NCI-H187 (cell line): ENCODE measurements around the gene CSMD2.
A peak's percentile ranks its signal among the peaks of the same experiment; 100 is the strongest.

Source experiments
- DNase-seq, 2 experiments: peaks; one replicate each; lab custom pipeline; 2025; lab: John Stamatoyannopoulos, UW

Gene CSMD2

DNA sequence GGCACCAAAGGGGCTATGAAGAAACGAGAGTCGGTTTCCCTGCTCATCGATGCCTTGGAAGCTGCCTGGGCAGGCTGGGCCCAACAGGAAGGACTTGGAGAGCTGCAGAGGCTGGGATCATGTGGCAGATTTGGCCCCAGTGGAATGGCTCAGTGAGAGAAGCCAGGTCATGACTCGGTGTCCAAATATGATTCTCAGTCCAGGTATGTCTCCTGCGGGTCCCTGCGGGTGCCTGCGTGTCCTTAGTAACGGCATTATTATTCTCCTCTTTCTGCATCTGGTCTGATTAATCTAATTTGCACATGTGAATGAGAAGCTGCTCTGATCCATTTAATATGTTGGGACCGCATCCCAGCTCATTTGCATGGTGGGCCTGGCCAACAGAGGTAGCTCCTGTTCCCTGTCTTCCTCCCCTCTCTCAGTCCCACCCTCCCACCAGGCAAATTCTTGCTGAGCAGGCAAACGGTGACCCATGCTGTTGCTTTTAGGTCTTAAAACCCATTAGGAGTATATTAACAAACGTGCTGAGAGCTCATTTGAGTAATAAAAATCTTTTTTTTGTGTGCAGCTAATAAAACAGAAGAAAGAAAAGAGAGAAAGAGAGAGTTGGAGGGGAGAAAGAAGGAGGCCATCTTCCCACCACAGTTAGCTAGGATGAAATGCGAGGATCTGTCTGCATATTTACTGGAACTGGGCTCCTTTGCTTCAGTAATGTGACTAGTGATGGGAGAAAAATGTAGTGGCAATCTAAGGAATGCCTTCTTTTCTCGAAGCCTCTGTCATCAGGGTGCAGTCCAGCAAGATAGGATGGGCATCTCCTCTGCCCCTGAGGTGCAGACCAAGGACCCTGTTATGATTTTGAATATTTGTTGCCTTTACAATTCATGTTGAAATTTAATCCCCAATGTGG is 167.6 kb downstream of the CSMD2 start:
- DNase-seq, result no peak

DNA sequence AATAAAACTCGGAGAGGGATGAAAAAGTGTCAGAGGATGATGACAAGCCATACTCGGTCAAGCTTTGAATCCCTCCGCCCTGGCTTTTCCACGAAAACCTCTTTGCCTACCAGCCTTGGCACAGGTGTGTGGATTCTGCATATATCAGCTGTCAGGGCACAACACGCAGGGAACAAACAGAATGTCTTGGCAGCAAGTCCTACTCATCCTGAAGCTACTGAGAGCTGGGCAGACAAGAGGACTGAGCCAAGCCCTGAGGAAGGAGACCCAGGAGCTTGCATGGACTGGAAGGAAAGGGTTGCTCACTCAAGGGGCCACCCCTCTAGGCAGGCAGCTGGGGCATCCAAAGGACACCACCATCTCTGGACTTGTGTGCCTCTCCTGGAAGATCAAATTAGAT is 168.7 kb downstream of the CSMD2 start:
- no peak for DNase-seq

DNA sequence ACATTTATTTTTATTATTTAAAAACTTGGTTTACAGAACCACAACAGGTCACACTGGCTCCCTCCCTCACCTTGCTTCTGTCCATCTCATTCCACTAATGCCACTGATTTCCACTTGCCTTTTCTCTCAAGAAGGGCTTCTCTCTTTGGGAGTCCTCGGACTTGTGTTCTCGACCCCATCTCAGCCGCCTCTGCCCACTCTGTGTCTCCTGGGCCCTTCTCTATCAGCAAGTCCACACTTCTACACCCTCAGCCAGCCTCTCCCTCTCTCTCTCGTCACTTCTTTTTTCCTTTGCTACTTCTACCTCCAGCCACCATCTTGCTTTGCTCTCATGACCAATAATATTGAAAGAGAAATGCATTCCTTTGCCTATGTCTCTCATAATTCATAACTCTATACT is 171.7 kb downstream of the CSMD2 start:
- no peak for DNase-seq

DNA sequence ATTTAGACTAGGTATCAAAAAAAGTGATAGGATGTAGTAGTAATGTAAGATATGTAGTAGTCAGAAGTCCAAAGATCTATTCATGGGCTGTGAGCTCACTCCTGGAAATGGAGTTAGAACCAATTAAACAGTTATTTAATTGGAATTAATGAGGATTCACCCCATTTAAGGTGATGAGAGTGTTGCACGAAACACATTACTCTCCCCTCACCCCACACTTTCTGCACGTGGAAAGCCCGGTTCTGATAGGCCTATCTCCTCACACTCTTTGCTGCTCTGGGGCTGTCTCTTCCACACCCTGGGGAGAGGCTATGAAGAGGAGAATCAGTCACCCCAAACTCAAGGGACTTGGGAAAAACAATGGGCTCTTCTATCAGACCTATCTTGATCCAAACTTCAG is 174.7 kb downstream of the CSMD2 start:
- DNase-seq, result no peak

DNA sequence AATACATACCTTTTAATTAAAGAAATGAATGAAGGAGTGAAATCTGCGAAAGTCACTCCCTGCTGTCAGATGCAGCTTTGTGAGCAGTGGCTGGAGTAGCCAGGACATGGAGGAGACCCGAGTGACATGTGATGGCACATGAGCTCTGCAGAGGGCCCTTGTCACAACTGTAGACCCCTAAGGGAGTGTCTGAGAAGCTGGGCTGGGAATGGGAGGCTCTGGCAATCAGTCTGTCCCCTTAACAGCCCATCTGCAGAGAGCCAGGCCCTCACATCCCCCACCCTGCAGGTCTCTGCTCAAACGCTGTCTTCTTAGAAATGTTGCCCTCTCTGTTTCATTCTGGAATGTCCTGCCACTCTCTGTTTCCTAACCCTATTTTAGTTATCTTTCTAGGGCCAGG is 176.9 kb downstream of the CSMD2 start:
- DNase-seq, result no peak

DNA sequence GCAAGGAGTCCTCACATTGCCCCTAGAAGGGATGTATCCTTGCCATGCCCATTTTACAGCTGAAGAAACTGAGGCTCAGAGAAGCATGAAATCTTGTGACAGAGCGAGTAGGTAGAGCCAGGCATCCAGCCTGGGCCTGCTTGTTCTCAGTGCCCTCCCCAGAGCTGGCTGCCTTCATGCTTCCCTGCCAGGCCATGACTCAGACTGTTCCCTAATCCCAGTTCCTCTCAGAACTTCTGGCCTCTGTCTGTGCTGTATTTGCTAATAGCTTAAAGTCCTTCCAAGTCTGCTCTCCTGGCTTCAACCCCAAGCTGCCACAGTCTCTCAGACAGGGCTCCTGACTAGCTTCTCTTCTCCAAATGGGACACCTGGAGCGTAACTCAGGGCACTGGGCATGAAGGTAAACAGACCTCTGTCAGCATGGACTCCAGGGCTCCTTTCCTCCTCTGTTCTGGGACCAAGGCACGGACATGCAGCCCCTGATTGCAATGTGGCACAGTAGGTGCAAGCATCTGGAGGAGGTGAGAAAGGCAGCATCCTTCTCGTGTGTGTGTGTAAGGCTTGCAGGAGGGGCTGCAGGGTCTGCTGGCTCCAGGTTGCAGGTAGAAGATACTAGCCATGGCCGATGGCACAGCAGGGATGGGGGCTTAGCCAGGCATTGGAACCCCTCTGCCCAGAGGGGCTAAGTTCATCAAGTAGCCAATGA is 178.5 kb downstream of the CSMD2 start:
- no peak for DNase-seq

DNA sequence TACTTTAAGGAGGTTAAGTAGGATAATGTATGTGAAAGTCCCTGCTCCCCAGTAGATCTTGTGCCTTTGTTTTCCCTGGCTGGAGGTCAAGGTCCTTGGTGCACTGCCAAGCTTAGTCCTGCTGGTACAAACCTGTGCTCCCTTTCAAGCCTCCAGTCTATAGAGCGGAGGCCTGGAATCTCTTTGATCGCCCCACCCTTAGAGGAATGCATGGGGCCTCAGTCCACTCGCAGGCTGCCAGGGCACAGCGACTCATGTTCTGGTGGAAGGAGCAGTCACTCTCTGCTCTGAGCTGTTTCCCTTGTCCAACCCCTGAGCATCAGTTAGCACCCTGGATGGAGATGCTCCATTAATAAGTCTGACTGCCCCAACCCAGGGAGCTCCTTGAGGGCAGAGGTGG is 179.4 kb downstream of the CSMD2 start:
- DNase-seq, result no peak

DNA sequence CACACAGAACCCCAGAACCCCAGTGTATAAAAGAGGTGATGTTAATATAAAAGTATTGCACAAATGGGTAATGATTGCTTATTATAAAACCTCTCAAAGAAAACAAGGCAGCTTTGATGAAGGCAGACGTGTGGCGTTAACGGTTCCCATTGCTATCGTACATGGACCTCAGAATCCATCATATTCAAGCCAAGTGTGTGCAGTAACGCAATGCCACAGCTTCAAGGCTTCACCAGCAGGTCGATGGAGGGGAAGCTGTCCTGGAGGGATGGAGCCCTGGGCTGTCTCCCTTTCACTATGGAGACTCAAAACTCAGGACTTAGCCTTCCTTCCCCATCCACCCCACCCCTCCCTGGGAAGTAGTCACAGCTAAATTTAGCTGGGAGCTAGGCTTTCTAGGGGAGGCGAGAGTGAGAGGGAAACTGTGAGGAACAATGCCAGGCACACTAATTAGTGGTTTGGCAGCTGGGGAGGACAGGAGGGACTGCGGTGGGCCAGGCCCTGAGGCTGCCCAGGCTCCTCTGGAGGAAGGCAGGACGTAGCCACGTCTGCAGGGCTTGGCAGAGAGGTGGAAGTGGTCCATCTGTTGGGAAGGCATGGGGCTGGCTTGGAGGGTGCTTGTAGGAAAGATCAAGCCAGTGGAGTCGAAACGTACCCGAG is 180.0 kb downstream of the CSMD2 start:
- no peak for DNase-seq

DNA sequence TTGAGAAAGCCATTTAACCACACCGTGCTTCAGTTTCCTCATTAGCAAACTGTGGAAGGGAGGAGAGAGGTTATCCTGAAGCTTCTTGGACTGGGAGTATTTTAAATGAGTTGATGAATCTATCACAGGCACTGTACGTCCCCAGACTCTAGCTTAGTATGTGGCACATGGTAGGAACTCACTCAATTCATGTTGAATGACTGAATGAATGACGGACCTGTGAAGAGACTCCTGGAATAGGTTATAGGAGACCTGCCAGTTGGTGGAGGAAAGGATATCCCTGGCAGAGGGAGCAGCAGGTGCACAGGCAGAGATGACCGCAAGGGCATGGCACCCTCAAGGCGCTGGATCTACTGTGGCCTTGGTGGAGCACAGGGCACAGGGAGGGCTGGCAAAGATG is 182.6 kb downstream of the CSMD2 start:
- DNase-seq, result no peak

DNA sequence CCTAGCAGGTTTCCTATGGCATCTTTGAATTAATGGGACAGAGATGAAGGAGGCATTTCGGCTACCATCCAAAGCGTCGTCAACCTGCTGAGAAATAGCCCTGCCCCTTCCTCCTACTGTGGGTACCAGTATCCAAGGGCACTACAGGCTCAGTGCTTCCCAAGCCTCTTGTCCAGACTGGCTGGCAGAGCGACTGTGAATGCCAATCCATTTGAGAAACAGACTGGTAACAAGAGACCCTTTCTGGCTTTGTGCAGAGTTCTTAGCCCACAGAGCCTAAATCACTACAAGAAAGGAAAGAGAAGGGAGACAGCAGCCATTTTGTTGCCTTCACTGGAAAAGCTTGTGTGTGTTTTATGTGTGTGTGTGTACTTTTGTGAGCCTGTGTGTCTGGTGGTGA is 185.7 kb downstream of the CSMD2 start:
- no peak for DNase-seq

DNA sequence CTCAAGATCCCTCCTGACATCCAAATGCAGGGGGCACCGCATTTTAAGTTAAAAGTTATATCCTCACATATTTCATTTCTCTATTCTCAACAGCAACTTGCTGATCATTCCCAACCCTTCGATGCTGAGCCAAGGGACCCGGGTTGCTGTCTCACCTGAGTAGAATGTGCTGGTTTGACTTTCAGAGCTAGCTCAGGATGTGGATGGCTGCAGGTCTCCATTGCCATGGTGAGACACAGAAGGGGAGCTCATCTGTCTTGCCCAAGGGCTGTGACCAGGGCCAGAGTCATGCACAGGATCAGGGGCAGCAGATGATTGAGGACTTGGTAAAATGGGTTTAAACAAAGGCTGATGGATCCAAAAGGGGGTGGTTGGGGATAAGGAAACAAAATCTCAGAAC is 189.1 kb downstream of the CSMD2 start:
- no peak for DNase-seq

DNA sequence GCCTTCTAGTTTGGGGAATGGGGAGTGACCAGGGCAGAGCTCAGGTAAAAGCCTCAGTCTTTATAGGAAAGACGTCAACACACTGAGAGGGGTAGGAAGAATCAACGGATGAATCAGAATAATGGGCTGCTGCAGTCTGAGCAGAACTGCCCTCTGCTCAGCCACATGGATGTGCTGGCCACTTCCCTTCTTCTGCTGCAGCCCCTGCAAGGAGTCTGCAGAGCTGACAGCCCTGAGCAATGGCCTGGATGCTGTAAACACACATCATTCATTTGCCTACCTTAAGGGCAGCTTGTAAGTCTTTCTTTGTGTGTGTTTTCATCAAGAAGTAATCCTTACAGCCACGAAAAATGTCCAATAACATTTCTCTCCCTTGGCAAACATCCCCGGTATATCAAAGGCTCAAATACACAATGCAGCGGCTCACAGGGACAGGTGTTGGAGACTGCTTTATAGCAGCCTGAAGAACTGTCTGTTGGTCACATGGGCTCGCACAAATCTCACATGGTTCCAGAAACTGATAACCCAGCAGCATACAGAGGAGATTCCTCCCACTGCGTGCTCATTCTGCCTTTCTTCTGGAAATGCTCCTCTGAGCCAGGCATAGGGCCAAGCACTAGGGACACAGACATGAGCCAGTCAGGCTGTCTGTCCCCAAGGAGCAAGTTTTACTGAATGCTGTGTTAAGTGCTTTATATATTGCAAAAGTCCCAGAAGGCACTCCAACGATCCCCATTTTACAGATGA is 191.1 kb downstream of the CSMD2 start:
- no peak for DNase-seq

DNA sequence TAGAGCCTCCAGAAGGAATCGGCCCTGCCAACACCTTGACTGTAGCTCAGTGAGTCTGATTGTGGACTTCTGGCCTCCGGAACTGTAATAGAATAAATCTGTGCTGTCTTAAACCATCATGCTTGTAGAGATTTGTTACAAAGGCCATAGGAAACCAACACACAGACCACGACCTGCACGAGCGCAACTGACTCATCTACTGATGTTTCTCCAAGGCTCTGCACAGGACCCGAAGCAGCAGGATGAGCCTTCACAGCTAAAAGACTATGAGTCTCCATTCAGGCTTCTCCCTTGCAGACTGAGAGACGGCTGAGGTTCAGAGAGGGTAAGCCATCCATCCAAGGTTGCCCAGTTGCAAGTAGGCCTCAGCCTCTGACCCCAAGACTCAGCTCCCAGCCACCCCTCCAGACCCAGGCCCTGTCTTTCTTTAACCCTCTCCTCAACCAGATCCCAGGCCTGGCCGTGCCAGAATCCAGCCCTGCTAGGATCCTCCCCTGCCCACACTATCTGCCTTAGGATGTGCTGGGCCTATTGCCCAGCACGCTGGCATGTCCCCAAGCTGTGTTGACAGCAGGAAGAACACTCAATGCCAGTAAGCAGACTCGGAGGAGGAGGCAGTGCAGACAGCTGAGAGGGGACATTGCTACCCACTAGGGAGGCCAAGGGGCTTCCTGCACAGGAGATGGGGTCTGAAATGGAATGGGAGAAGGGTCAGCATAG is 192.2 kb downstream of the CSMD2 start:
- no peak for DNase-seq

DNA sequence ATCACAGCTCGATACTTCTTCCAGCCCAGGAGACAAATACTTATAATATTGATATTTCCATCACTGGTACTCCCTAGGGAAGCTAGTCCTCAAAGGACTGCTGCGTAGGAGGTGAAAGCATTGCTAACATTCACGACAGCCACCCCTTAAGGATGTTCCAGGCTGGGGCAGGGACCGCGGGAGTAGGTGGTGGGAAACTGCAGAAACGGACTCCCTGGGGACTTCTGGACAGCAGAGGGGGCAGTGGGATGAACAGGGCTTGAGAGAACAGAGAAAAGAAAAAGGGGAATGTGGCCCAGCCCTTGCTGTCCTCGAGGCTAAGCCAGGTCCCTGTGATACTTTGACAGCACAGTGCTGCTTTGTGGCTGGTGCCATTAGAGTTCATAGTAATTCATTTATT is 193.1 kb downstream of the CSMD2 start:
- DNase-seq, result no peak

DNA sequence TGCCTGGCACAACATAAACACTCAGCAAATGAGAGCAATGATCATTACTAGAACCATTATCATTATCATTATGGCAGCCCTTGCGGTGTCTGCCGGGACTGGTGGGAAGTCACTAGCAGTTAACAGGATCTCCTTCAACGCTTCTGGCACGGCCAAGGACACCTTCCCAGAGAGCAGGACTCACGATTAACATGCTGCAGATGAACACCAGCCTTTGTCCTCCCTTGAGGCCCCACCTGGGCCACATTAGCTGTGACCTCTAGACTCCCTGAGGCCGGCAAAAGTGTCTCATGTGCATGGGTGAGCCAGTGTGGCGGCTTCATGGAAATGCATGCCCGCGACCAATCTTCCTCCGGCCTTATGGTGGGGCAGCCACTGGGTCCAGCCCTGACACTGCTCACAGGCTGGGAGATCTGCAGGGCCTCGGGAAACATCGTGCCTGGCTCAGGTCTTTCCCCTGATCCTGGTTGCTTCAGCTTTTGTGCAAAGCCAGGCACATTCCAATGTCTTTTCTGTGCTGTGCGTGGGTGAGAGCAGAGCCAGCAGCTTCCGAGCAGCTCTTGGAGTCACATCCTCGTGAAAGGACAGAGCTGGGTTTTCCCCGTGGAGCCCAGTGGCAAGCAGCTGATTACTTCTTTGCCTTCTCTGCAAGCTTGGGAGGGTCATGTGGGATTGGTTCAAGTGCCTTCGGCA is 193.9 kb downstream of the CSMD2 start:
- no peak for DNase-seq

DNA sequence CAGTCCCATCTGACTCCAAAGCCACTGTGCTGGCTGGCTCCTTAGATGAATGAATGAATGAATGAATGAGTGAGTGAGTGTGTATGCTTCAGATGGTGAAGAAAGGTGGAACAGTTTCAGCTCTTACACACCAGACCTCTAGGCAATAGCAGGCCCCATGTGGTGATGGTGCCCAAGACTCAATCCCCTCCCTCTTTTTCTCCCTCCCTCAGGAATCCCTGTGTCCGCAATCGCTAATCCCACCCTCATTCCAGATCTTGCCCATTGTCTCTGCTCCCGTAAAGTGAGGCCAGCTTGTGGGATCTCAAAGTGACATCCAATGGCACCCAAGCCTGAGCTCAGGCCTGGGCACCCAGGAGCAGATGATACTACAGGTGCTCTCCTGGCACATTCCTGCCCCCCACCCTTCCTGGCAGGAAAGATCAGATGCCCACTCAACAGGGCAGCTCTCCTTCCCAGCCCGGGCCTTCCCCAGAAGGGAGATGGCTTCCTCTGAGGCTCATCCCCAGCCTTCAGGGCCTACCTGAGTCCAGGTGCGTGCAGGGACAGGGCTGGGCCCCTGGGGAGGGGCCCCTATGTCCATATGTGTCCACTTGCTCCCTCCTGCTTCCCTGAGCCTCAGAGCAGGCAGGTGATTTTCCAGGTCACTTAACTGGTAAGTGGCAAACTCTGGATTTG is 194.7 kb downstream of the CSMD2 start:
- no peak for DNase-seq

DNA sequence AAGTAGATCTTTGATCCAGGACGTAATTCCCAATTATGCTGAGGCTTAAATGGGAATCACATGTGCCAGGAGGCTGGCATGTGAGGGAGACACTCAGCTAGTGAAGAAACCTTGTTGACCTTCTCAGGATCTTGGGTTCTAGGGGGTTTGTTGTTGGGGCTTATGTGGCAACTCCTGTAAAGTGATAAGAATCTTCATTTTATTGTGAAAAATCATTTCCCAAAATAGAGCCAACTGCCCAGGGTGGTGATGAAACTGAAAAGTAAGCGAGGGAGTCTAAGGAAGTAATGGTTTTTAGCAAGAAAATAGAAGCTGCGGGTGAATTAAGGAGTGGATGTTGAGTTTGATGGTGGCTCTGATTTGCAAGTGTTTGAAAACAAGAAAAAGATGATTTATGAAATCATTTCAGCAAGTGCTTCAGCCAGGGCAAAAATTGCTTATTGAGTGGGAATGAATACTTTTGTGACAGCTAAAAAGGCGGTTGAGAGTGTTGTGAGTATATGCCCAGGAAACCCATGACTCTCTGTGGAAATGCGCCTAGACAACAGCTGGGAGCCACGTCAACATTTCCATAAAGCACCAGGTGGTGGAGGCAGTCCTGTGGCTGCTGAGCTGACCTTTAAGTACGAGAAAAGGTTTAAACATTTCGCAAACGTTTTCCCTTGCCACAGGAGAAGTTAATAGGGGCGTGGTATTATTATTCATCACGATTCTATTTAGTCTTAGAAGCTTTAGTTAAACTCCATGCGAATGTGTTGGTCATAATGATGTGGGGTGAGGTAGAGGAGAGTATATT is 198.5 kb downstream of the CSMD2 start:
- peak in 1 of 2 experiments; percentile 45 for DNase-seq

DNA sequence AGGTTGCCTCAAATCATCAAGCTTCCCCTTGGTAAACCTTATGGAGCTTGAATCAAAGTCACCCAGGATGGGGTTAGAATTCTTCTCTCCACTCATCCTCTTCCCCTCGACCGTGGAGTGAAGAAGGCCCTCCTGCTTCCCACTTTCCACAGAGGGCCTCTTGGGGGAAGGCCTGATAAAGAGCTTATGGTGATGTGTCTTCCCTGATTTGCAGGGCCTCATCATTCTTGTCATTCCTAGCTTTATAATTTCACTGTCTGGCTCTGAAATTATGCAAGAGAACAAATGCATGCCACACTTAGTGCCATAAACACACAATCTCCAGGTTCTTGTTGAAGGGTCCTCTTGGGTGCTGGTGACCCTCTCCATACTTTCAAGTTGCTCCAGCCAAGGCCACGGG is 199.9 kb downstream of the CSMD2 start:
- DNase-seq, result no peak

DNA sequence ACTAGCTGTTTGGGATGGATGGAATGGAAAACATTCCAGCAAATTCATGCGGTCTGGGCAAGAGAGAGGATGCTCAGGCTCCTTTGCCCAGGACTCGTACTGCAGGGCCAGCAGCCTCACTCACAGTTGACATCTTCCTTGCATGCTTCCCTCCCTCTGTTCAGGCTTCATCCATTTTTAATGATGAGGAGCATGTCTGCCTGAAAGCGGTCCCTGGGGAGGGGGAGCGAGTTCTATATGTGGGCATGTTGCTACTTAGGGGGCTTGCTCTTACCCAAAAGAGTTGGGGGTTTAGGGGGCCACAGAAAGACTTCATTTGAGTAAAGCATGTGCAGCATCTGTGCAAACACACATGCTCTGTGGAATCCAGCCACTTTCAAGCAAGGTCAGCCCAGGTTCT is 203.0 kb downstream of the CSMD2 start:
- no peak for DNase-seq
